Suprapubic skin (tissue), 4 donors: ENCODE results near the gene LAMA3.

Experiments
- EP300 ChIP-seq: sonication (generic); formaldehyde crosslinking; IDR thresholded peaks from one replicate; pipeline ENCODE4 v1.6.1; 2017; ENCODE audit warnings: antibody characterized with exemption
- POLR2A ChIP-seq, 2 donors: fragments of 450-650 bp; IDR thresholded peaks; one replicate each; pipeline ENCODE4 v1.6.1; 2017; ENCODE audit warnings: antibody characterized with exemption in 2 of 2, mild to moderate bottlenecking in 2 of 2, moderate library complexity in 2 of 2
- POLR2AphosphoS5 ChIP-seq, 3 donors: sonication (generic); formaldehyde crosslinking; IDR thresholded peaks; one replicate each; pipeline ENCODE4 v1.6.1; 2017; ENCODE audit warnings: antibody characterized with exemption in 3 of 3

DNA sequence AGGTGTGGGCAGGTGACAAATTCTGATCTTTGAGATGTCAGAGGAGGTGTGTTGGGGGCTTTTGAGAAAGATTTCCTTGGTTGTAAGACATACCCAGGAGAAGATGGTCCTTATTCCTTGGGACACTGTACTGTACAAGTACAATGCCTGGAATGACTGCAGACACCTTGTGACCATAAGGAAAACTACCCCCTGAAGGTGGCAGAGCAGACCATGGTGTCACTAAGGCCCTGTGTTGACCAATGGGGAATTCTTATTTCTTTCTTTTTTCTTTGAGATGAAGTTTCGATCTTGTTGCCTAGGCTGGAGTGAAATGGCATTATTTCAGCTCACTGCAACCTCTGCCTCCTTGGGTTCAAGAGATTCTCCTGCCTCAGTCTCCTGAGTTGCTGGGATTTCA is 22.1 kb upstream of the LAMA3 start:
- no peak for TF ChIP-seq EP300
- no peak for TF ChIP-seq POLR2A (IDR thresholded peaks at IDR 0.05)
- no peak for TF ChIP-seq POLR2AphosphoS5 (IDR thresholded peaks at IDR 0.05)
